NCI-H524 treated with DMSO at 0.1 percent for 48 hours (cell line): Measurements from ENCODE around the gene ZNF587B.
"Not testable (repeated sequence)": the region's sequence is repeated elsewhere in the genome, so short reads cannot be mapped to it uniquely, and the experiment has no call there.

Experiments
- DNase-seq: peaks from one replicate; lab custom pipeline; 2025; lab: John Stamatoyannopoulos, UW

ZNF587B gene

GRCh38 chr19:57872450-57872849, 42.4 kb downstream of the ZNF587B start:
- no peak for DNase-seq

- DNase-seq = not testable (repeated sequence)
Observed at GRCh38 chr19:57873883-57874799, 44.0 kb downstream of the ZNF587B start.

- DNase-seq = no peak
Observed at GRCh38 chr19:57886046-57886445, 55.9 kb downstream of the ZNF587B start.

GRCh38 chr19:57887195-57887941, 57.3 kb downstream of the ZNF587B start:
- DNase-seq = no peak

GRCh38 chr19:57888107-57888559, 58.0 kb downstream of the ZNF587B start:
- DNase-seq = no peak

- peak; percentile 89 for DNase-seq
Observed at GRCh38 chr19:57888560-57889231, 58.6 kb downstream of the ZNF587B start, which contains the start of gene ZNF814. Gene ZNF814 (minus strand): TSS chr19:57889037. CDS start chr19:57888802, 235 bp downstream.

GRCh38 chr19:57890706-57891105, 60.6 kb downstream of the ZNF587B start:
- DNase-seq = not testable (repeated sequence)
